Natural killer cell (primary cell): Measurements from ENCODE around the gene CFAP77. TPM values are rescaled to one million over a fixed set of nuclear protein-coding genes. Genes with fewer than 3 reads are reported as not detected.

Experiments
- ATAC-seq, 3 donors: fragments of 150-1000 bp in 2 of 3; fragments of 200-7000 bp in 1 of 3; cut with Tn5 transposase; 1 replicate in 1 of 3; 2 replicates in 2 of 3; pipeline ENCODE4 v1.10.0; 2021; ENCODE audit warnings: mild to moderate bottlenecking in 2 of 3, moderate library complexity in 2 of 3
- DNase-seq, 2 donors: peaks; one replicate each; pipeline versions ENCODE4 v3.0.0 to v3.0.0-alpha.2; 2013 to 2021; ENCODE audit warnings: mixed read lengths in 1 of 2
- H3K27ac ChIP-seq: one replicate; pipeline ENCODE4 v1.5.1; 2013; ENCODE audit warnings: mild to moderate bottlenecking, low read length
- H3K27me3 ChIP-seq: one replicate; pipeline ENCODE4 v1.6.1; 2013; ENCODE audit warnings: low read length; ENCODE audit not compliant: control insufficient read depth, insufficient read depth
- H3K36me3 ChIP-seq: one replicate; pipeline ENCODE4 v1.6.1; 2013; ENCODE audit warnings: low read length; ENCODE audit not compliant: control insufficient read depth, insufficient read depth
- H3K4me1 ChIP-seq: one replicate; pipeline ENCODE4 v1.6.1; 2013; ENCODE audit warnings: low read length; ENCODE audit not compliant: control insufficient read depth, insufficient read depth
- H3K4me3 ChIP-seq: one replicate; pipeline ENCODE4 v1.5.1; 2013; ENCODE audit warnings: low read length
- H3K9me3 ChIP-seq: one replicate; pipeline ENCODE4 v1.6.1; 2013; ENCODE audit warnings: low read length; ENCODE audit not compliant: control insufficient read depth, insufficient read depth
- H3K27ac Mint-ChIP-seq, 2 donors: one replicate each; pipeline ENCODE4 v1.8.0; 2022; ENCODE audit warnings: mild to moderate bottlenecking in 2 of 2, mixed read lengths in 2 of 2, moderate library complexity in 1 of 2
- H3K27me3 Mint-ChIP-seq, 2 donors: one replicate each; pipeline ENCODE4 v1.8.0; 2022; ENCODE audit warnings: low read depth in 2 of 2, mixed read lengths in 2 of 2
- H3K36me3 Mint-ChIP-seq: one replicate; pipeline ENCODE4 v1.8.0; 2022; ENCODE audit warnings: mixed read lengths
- H3K4me1 Mint-ChIP-seq, 2 donors: one replicate each; pipeline ENCODE4 v1.8.0; 2022; ENCODE audit warnings: mixed read lengths in 2 of 2
- H3K4me3 Mint-ChIP-seq: one replicate; pipeline ENCODE4 v1.8.0; 2022; ENCODE audit warnings: mild to moderate bottlenecking, moderate library complexity, mixed read lengths
- H3K9me3 Mint-ChIP-seq, 2 donors: one replicate each; pipeline ENCODE4 v1.8.0; 2022; ENCODE audit warnings: mixed read lengths in 2 of 2
- CTCF ChIP-seq: fragments of 200-600 bp; IDR thresholded peaks from one replicate; pipeline ENCODE4 v1.8.0; 2022; ENCODE audit warnings: antibody characterized with exemption
- WGBS: methylation state at CpG from one replicate; pipeline ENCODE4 v1.1.7; 2013; ENCODE audit warnings: missing lambda C conversion rate; ENCODE audit not compliant: insufficient coverage; 5-methylcytosine and 5-hydroxymethylcytosine counted together
- intact Hi-C: fragments of 100-400 bp; cut with micrococcal nuclease; formaldehyde crosslinking; loops from one replicate; pipeline ENCODE4 v1.14.2; 2022
- total RNA-seq, 4 donors: library from RNA; stranded (reverse); fragments of 120-200 nt in 1 of 4; gene quantifications; one replicate each; pipeline versions ENCODE4 v1.2.3 to v1.2.4, GENCODE V29; 2013 to 2022

CFAP77 gene
- total RNA-seq, 3 donors from 2014 or later (not counting 1 experiment from before 2014, with no cell fraction given) = not detected

DNA sequence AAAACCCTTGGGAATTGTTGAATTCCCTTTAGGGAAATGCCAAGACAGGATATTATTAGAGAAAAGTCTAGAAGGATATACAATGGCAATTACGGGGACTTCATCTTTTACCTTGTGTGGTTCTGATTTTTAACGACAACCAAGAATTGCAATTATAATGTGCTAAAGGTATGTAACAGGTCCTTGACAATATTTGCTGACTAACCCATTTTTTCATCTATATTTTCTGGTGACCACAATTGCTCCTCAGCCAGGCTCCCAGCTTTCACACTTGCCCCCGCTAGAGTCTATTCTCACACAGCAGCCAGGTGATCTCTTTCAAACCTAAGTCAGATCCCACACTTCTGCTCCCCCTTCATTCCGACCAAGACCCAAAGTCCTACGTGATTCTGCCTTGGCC is 206.7 kb downstream of the CFAP77 start:
- Histone ChIP-seq H3K27ac (no peak overlapping the region), H3K9me3 (no peaks in the 10 kb centered on the region), H3K4me1 (no peaks in the 10 kb centered on the region), H3K36me3 (peaks cover 32% of the 10 kb centered on the region), H3K4me3 (no peak overlapping the region), H3K27me3 (no peaks in the 10 kb centered on the region)
- Mint-ChIP-seq H3K4me3 (no peak overlapping the region), H3K4me1 (peaks cover 12% of the 10 kb centered on the region in 2 donors), H3K36me3 (peaks cover 27% of the 10 kb centered on the region), H3K27me3 (no peaks in the 10 kb centered on the region), H3K9me3 (no peaks in the 10 kb centered on the region), H3K27ac (no peak overlapping the region)
- WGBS = 94% methylated on average over 5 of the region's 5 CpGs
- intact Hi-C loops = no loop called here
- ATAC-seq (no peak), DNase-seq (no peak)
- TF ChIP-seq CTCF = no peak

- Histone ChIP-seq H3K9me3 (no peaks in the 10 kb centered on the region), H3K27ac (no peak overlapping the region), H3K27me3 (no peaks in the 10 kb centered on the region), H3K36me3 (peaks cover 32% of the 10 kb centered on the region), H3K4me3 (no peak overlapping the region), H3K4me1 (no peaks in the 10 kb centered on the region)
- Mint-ChIP-seq H3K27me3 (no peaks in the 10 kb centered on the region), H3K4me1 (peaks cover 1 to 2% of the 10 kb centered on the region in 2 donors), H3K36me3 (peaks cover 35% of the 10 kb centered on the region), H3K4me3 (no peak overlapping the region), H3K27ac (no peak overlapping the region), H3K9me3 (no peaks in the 10 kb centered on the region)
- 86% methylated on average over 5 of the region's 5 CpGs for WGBS
- ATAC-seq (no peak), DNase-seq (no peak)
- intact Hi-C loops = no loop called here
- TF ChIP-seq CTCF = no peak
Observed at GRCh38 chr9:132622159-132622558, 212.1 kb downstream of the CFAP77 start.

Other genes with a start within 250 kb of the CFAP77 start
- gene NTNG2, start 248.2 kb upstream of the CFAP77 start, total RNA-seq = 10 to 100 TPM; 23.4 to 67.2 (median 32.6) TPM
- 100 to 1,000 TPM in 1 of 3 donors, 10 to 100 TPM in 2; 85.3 to 109 (median 97.7) TPM for gene SETX, start 55.2 kb upstream of the CFAP77 start, total RNA-seq
- 10 to 100 TPM; 11.2 to 14.5 (median 12.9) TPM for gene TTF1, start 3.4 kb upstream of the CFAP77 start, total RNA-seq
- gene BARHL1, start 172.4 kb downstream of the CFAP77 start, total RNA-seq = not detected